HUES64 (cell line): ENCODE data around the gene AMOTL1.

Source experiments
- H3K27ac ChIP-seq: 2 replicates; pipeline ENCODE4 v1.7.0; 2013; ENCODE audit warnings: low read depth, low read length, inconsistent platforms
- H3K27me3 ChIP-seq: 2 replicates; pipeline ENCODE4 v1.6.1; 2013; ENCODE audit warnings: mild to moderate bottlenecking, low read length; ENCODE audit not compliant: insufficient read depth
- H3K36me3 ChIP-seq: 2 replicates; pipeline ENCODE4 v1.6.1; 2013; ENCODE audit warnings: mild to moderate bottlenecking, low read length; ENCODE audit not compliant: insufficient read depth
- H3K4me1 ChIP-seq: 2 replicates; pipeline ENCODE4 v1.6.1; 2013; ENCODE audit warnings: mild to moderate bottlenecking, low read length, moderate library complexity; ENCODE audit not compliant: insufficient read depth
- H3K4me3 ChIP-seq: 2 replicates; pipeline ENCODE4 v1.5.1; 2013; ENCODE audit warnings: mild to moderate bottlenecking, low read length, moderate library complexity
- H3K9ac ChIP-seq: 2 replicates; pipeline ENCODE4 v1.6.1; 2013; ENCODE audit warnings: mild to moderate bottlenecking, low read depth, low read length
- H3K9me3 ChIP-seq: 2 replicates; pipeline ENCODE4 v1.6.1; 2013; ENCODE audit warnings: low read depth, low read length; ENCODE audit not compliant: insufficient read depth
- WGBS: fragments of 150-250, 120-280 bp; methylation state at CpG from one replicate; pipeline ENCODE4 v1.1.7; 2013; ENCODE audit warnings: missing lambda C conversion rate; 5-methylcytosine and 5-hydroxymethylcytosine counted together

The AMOTL1 gene

DNA sequence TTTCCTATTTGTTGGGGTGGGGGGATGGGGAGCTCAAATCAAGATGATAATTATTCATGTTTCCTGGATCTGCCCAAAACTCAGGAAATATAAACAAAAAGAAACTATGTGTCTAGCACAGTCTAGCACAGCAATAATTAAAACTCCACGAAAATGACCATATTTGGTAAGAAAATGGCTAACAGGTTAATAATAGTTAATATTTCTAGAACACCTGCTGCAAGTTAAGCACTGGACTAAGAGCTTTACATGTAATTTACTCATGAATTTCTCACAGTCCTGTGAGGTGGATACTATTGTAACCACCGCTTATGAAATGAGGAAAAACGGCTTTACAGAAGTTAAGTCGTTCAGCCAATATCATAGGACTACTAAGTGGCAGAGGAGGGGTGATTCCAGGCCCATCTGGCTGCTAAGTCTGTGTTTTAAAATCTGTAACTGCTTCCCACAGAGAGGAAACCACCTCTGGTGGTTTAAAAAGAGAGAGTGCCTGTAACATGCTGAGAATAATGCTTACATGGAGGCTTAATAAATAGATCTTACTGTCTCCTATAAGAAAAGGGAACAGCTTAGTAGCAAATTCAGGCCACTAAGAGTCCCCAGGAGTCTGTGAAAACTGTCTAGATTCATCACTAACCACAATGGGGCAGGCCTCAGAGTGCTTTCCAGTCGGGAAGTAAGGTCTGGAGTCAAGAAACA is 11.0 kb upstream of the AMOTL1 start:
- Histone ChIP-seq H3K27me3 (no peaks in the 10 kb centered on the region), H3K36me3 (no peaks in the 10 kb centered on the region), H3K27ac (no peak overlapping the region), H3K4me1 (peaks cover 11% of the 10 kb centered on the region), H3K9ac (no peak overlapping the region), H3K4me3 (no peak overlapping the region), H3K9me3 (no peaks in the 10 kb centered on the region)
- 74% methylated on average over 4 of the region's 5 CpGs for WGBS

GRCh38 chr11:94758666-94759065 is 9.5 kb upstream of the AMOTL1 start:
- no peak overlapping the region for H3K9ac ChIP-seq
- no peaks in the 10 kb centered on the region for H3K9me3 ChIP-seq
- H3K27ac ChIP-seq, result no peak overlapping the region
- H3K4me3 ChIP-seq, result no peak overlapping the region
- H3K4me1 ChIP-seq, result peaks cover 3% of the 10 kb centered on the region; the same call in 1 of the 2 replicates
- H3K27me3 ChIP-seq, result peaks cover 14% of the 10 kb centered on the region
- WGBS, result 88% methylated on average over 1 of the region's 3 CpGs
- no peaks in the 10 kb centered on the region for H3K36me3 ChIP-seq

- WGBS, result 95% methylated on average over 2 of the region's 2 CpGs
- Histone ChIP-seq H3K27me3 (peaks cover 22% of the 10 kb centered on the region), H3K4me3 (no peak overlapping the region), H3K4me1 (peaks cover 11% of the 10 kb centered on the region), H3K36me3 (no peaks in the 10 kb centered on the region), H3K27ac (no peak overlapping the region), H3K9ac (no peak overlapping the region), H3K9me3 (no peaks in the 10 kb centered on the region)
Observed at GRCh38 chr11:94759522-94759921, 8.6 kb upstream of the AMOTL1 start.

- no peak overlapping the region for H3K4me3 ChIP-seq
- no peaks in the 10 kb centered on the region for H3K9me3 ChIP-seq
- no peaks in the 10 kb centered on the region for H3K36me3 ChIP-seq
- no peak overlapping the region for H3K27ac ChIP-seq
- peaks cover 30% of the 10 kb centered on the region for H3K27me3 ChIP-seq
- peaks cover 19% of the 10 kb centered on the region for H3K4me1 ChIP-seq
- H3K9ac ChIP-seq, result no peak overlapping the region
Observed at GRCh38 chr11:94760296-94760695, 7.9 kb upstream of the AMOTL1 start.

DNA sequence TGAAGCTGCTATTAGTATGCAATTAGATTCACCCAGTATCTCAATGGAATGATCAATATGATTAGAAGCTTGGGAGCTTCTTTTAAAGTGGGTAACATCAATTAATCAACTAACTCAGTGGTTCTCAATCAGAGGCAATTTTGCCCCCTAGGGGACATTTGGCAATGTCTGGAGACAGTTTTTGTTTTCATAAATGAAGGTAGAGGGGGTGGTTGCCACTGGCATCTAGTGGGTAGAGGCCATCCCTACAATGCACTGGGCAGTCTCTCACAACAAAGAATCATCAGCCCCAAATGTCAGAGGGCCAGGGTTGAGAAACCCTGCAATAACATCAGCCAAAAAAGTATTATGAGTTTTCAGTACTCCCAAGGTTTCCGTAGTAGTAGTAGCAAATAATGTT is 5.9 kb upstream of the AMOTL1 start:
- H3K9me3 ChIP-seq, result no peaks in the 10 kb centered on the region
- H3K27me3 ChIP-seq, result peaks cover 49% of the 10 kb centered on the region
- no peak overlapping the region for H3K4me3 ChIP-seq
- H3K36me3 ChIP-seq, result no peaks in the 10 kb centered on the region
- H3K9ac ChIP-seq, result no peak overlapping the region
- no peak overlapping the region for H3K27ac ChIP-seq
- 100% methylated on average over 1 of the region's 1 CpG for WGBS
- H3K4me1 ChIP-seq, result peaks cover 27% of the 10 kb centered on the region

DNA sequence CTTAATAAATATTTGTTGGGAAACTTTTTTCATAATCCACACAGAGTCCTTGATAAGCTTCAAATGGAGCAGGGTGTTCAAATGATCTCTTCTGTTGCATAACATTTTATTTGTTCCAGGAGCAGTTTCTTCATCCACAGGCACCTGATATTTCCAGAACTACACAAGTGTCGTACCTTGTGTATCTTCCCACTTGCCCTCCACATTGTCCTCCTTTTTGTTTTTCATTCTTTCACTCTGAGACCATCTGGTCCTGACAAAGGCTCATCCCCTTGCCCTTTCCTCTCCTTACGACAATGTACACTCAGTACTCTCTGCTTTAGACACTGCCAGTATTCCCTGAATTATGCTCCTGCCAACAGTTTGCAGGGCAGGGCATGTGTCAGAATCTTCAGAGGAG is 5.2 kb upstream of the AMOTL1 start:
- Histone ChIP-seq H3K9me3 (no peaks in the 10 kb centered on the region), H3K27me3 (peaks cover 57% of the 10 kb centered on the region), H3K4me3 (no peak overlapping the region), H3K9ac (no peak overlapping the region), H3K36me3 (no peaks in the 10 kb centered on the region), H3K27ac (no peak overlapping the region), H3K4me1 (peaks cover 32% of the 10 kb centered on the region)
- 90% methylated on average over 2 of the region's 2 CpGs for WGBS

DNA sequence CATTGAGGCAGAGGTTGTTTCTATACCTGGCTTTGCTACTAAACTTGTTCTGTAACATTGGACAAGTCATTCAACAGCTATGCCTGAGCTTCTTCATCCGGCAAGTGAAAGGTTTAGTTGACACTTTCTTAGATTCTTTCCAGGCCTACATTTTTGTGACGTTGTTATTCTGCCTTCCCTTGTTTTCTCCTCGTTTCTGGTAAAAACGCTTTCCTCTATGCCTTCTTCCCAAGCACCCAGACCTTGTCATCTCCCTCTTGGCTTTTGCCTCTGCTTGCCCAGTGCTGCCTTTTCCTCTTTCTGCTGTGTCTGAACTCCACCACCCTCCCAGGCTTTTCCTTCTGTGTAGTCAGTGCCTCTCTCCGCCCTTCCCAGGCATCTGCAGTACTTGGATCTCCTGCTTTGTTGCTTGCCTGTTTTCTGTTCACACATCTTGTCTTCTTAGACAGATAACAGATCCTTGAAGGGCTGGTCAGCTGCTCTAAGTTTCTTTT is 1.4 kb upstream of the AMOTL1 start:
- Histone ChIP-seq H3K27me3 (peaks cover 84% of the 10 kb centered on the region), H3K4me1 (peaks cover 53% of the 10 kb centered on the region), H3K9me3 (no peaks in the 10 kb centered on the region), H3K4me3 (no peak overlapping the region), H3K9ac (no peak overlapping the region), H3K36me3 (no peaks in the 10 kb centered on the region), H3K27ac (no peak overlapping the region)
- 63% methylated on average over 5 of the region's 5 CpGs for WGBS

DNA sequence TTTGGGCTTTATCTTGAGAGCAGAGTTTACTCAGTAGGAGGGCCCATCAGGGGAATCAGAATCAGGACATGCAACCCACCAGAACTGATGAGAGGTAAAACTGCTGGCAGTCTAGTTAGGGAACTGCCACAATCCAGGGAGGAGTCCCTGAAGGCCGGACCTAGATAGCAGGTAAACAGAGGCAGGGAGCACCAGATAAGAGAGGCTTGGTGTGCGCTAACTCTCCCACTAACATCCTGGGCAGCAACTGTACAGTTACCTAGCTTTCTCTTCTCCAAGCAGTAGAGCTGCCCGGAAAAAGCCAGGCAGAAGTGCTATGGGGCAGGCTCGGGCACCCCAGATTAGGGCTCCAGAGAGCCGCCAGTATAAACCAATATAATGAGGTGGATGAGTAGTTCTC is 865 bp upstream of the AMOTL1 start:
- Histone ChIP-seq H3K36me3 (no peaks in the 10 kb centered on the region; the same call in 1 of the 2 replicates), H3K4me1 (peaks cover 53% of the 10 kb centered on the region), H3K9me3 (no peaks in the 10 kb centered on the region), H3K9ac (no peak overlapping the region), H3K27me3 (peaks cover 84% of the 10 kb centered on the region), H3K4me3 (peak overlapping the region; percentile 95), H3K27ac (no peak overlapping the region)
- WGBS, result 69% methylated on average over 5 of the region's 5 CpGs

GRCh38 chr11:94768602-94769541 is 716 bp downstream of the AMOTL1 start:
- peak overlapping the region; percentile 95 for H3K4me3 ChIP-seq
- under 1% methylated on average over 91 of the region's 91 CpGs for WGBS
- H3K9ac ChIP-seq, result peak overlapping the region; percentile 91

GRCh38 chr11:94769880-94770279 is 1.7 kb downstream of the AMOTL1 start:
- Histone ChIP-seq H3K27me3 (peaks cover 58% of the 10 kb centered on the region), H3K9me3 (no peaks in the 10 kb centered on the region), H3K9ac (peak overlapping the region; percentile 91; the same call in 1 of the 2 replicates), H3K4me3 (peak overlapping the region; percentile 95), H3K27ac (no peak overlapping the region), H3K36me3 (no peaks in the 10 kb centered on the region; the same call in 1 of the 2 replicates), H3K4me1 (peaks cover 41% of the 10 kb centered on the region)
- 14% methylated on average over 8 of the region's 8 CpGs for WGBS

More at GRCh38 chr11:94768602-94769541, 716 bp downstream of the AMOTL1 start:
- no peaks in the 10 kb centered on the region for H3K9me3 ChIP-seq
- no peaks in the 10 kb centered on the region; the same call in 1 of the 2 replicates for H3K36me3 ChIP-seq
- H3K27ac ChIP-seq, result peak overlapping the region; percentile 65
- peaks cover 68% of the 10 kb centered on the region for H3K27me3 ChIP-seq
- H3K4me1 ChIP-seq, result peaks cover 51% of the 10 kb centered on the region

GRCh38 chr11:94770563-94771120 is 2.5 kb downstream of the AMOTL1 start:
- Histone ChIP-seq H3K36me3 (no peaks in the 10 kb centered on the region; the same call in 1 of the 2 replicates), H3K9ac (no peak overlapping the region), H3K27ac (no peak overlapping the region), H3K9me3 (no peaks in the 10 kb centered on the region), H3K4me3 (peak overlapping the region; percentile 95), H3K27me3 (peaks cover 51% of the 10 kb centered on the region), H3K4me1 (peaks cover 40% of the 10 kb centered on the region)
- 37% methylated on average over 3 of the region's 4 CpGs for WGBS
